Measurements from ENCODE around the gene SLIT3. TPM values are rescaled to one million over a fixed set of nuclear protein-coding genes. Genes with fewer than 3 reads are reported as not detected.

Gene SLIT3
- total and polyA plus RNA-seq, 2 donors from 2014 or later, result 14.5 to 54.1 TPM

GRCh38 chr5:168908207-168908606 is 392.7 kb downstream of the SLIT3 start:
- Histone ChIP-seq H3K27ac (ENCODE audit: low read depth in 2 of 2, low read length in 2 of 2) (no peak overlapping the region), H3K4me3 (ENCODE audit: low read length in 3 of 3) (no peak overlapping the region), H3K36me3 (ENCODE audit: control insufficient read depth in 2 of 3, insufficient read depth in 3 of 3, low read length in 3 of 3) (no peaks in the 10 kb centered on the region), H3K9ac (ENCODE audit: low read length in 3 of 3) (no peak overlapping the region), H3K4me1 (ENCODE audit: control insufficient read depth in 2 of 3, insufficient read depth in 2 of 3, low read depth in 1 of 3, low read length in 3 of 3) (no peaks in the 10 kb centered on the region), H3K27me3 (ENCODE audit: control insufficient read depth, insufficient read depth, low read length) (no peaks in the 10 kb centered on the region), H3K9me3 (ENCODE audit: control insufficient read depth in 2 of 3, insufficient read depth in 1 of 3, low read length in 3 of 3) (no peaks in the 10 kb centered on the region)
- DNase-seq, result no peak
- TF ChIP-seq CTCF (IDR thresholded peaks at IDR 0.05; ENCODE audit: borderline replicate concordance, extremely low read depth, insufficient read depth), result no peak
- intact Hi-C loops (cut with DNase I), result no loop called here
- FAIRE-seq, result no peak

GRCh38 chr5:168903061-168903460 is 397.9 kb downstream of the SLIT3 start:
- DNase-seq, result no peak
- no peak for FAIRE-seq
- no peaks in the 10 kb centered on the region for H3K4me1 ChIP-seq (ENCODE audit: control insufficient read depth in 2 of 3, insufficient read depth in 2 of 3, low read depth in 1 of 3, low read length in 3 of 3)
- no peaks in the 10 kb centered on the region for H3K9me3 ChIP-seq (ENCODE audit: control insufficient read depth in 2 of 3, insufficient read depth in 1 of 3, low read length in 3 of 3)
- no peak for TF ChIP-seq CTCF (IDR thresholded peaks at IDR 0.05; ENCODE audit: borderline replicate concordance, extremely low read depth, insufficient read depth)
- no peaks in the 10 kb centered on the region for H3K36me3 ChIP-seq (ENCODE audit: control insufficient read depth in 2 of 3, insufficient read depth in 3 of 3, low read length in 3 of 3)
- intact Hi-C loops (cut with DNase I), result no loop called here
- no peak overlapping the region for H3K9ac ChIP-seq (ENCODE audit: low read length in 3 of 3)
- no peak overlapping the region for H3K27ac ChIP-seq (ENCODE audit: low read depth in 2 of 2, low read length in 2 of 2)
- no peaks in the 10 kb centered on the region for H3K27me3 ChIP-seq (ENCODE audit: control insufficient read depth, insufficient read depth, low read length)
- H3K4me3 ChIP-seq (ENCODE audit: low read length in 3 of 3), result no peak overlapping the region

GRCh38 chr5:168899673-168900072 is 401.3 kb downstream of the SLIT3 start:
- Histone ChIP-seq H3K36me3 (ENCODE audit: control insufficient read depth in 2 of 3, insufficient read depth in 3 of 3, low read length in 3 of 3) (no peaks in the 10 kb centered on the region), H3K9me3 (ENCODE audit: control insufficient read depth in 2 of 3, insufficient read depth in 1 of 3, low read length in 3 of 3) (no peaks in the 10 kb centered on the region), H3K4me3 (ENCODE audit: low read length in 3 of 3) (no peak overlapping the region), H3K27me3 (ENCODE audit: control insufficient read depth, insufficient read depth, low read length) (no peaks in the 10 kb centered on the region), H3K4me1 (ENCODE audit: control insufficient read depth in 2 of 3, insufficient read depth in 2 of 3, low read depth in 1 of 3, low read length in 3 of 3) (no peaks in the 10 kb centered on the region), H3K9ac (ENCODE audit: low read length in 3 of 3) (no peak overlapping the region), H3K27ac (ENCODE audit: low read depth in 2 of 2, low read length in 2 of 2) (no peak overlapping the region)
- intact Hi-C loops (cut with DNase I), result no loop called here
- DNase-seq (no peak), FAIRE-seq (no peak)
- TF ChIP-seq CTCF (IDR thresholded peaks at IDR 0.05; ENCODE audit: borderline replicate concordance, extremely low read depth, insufficient read depth), result no peak

- DNase-seq (no peak), FAIRE-seq (no peak)
- no peak for TF ChIP-seq CTCF (IDR thresholded peaks at IDR 0.05; ENCODE audit: borderline replicate concordance, extremely low read depth, insufficient read depth)
- intact Hi-C loops (cut with DNase I), result no loop called here
- Histone ChIP-seq H3K27me3 (ENCODE audit: control insufficient read depth, insufficient read depth, low read length) (no peaks in the 10 kb centered on the region), H3K4me3 (ENCODE audit: low read length in 3 of 3) (no peak overlapping the region), H3K36me3 (ENCODE audit: control insufficient read depth in 2 of 3, insufficient read depth in 3 of 3, low read length in 3 of 3) (no peaks in the 10 kb centered on the region), H3K9me3 (ENCODE audit: control insufficient read depth in 2 of 3, insufficient read depth in 1 of 3, low read length in 3 of 3) (no peaks in the 10 kb centered on the region), H3K4me1 (ENCODE audit: control insufficient read depth in 2 of 3, insufficient read depth in 2 of 3, low read depth in 1 of 3, low read length in 3 of 3) (no peaks in the 10 kb centered on the region), H3K9ac (ENCODE audit: low read length in 3 of 3) (no peak overlapping the region), H3K27ac (ENCODE audit: low read depth in 2 of 2, low read length in 2 of 2) (no peak overlapping the region)
Measured at GRCh38 chr5:168899264-168899663, 401.7 kb downstream of the SLIT3 start.
